GM13976 (cell line): ENCODE data around the gene SMAD7.
A peak's percentile ranks its signal among the peaks of the same experiment; 100 is the strongest.

ENCODE experiments used
- DNase-seq: peaks from one replicate; pipeline ENCODE4 v3.0.0; 2012; ENCODE audit warnings: low spot score
- CTCF ChIP-seq: IDR thresholded peaks from 2 replicates; pipeline ENCODE4 v1.5.1; 2012; ENCODE audit warnings: borderline replicate concordance, mild to moderate bottlenecking; ENCODE audit not compliant: insufficient read depth; ENCODE audit errors: extremely low read depth, missing control alignments, control extremely low read depth
- in situ Hi-C: fragments of 300-500 bp; cut with MboI; formaldehyde crosslinking; loops from one replicate; pipeline ENCODE4 v1.12.0; 2022; ENCODE audit warnings: low sequenced_read_pairs, mixed read lengths, inconsistent platforms; ENCODE audit not compliant: unreplicated experiment

SMAD7 gene

GRCh38 chr18:48955830-48956261 is 5.1 kb upstream of the SMAD7 start:
- TF ChIP-seq CTCF = no peak
- in situ Hi-C loops = no loop called here
- no peak for DNase-seq

GRCh38 chr18:48954886-48955819 is 4.4 kb upstream of the SMAD7 start:
- DNase-seq = no peak
- in situ Hi-C loops = no loop called here
- no peak for TF ChIP-seq CTCF

GRCh38 chr18:48953104-48953706 is 2.4 kb upstream of the SMAD7 start:
- TF ChIP-seq CTCF = no peak
- no peak for DNase-seq
- in situ Hi-C loops = no loop called here

GRCh38 chr18:48952287-48953103 is 1.7 kb upstream of the SMAD7 start:
- no peak for TF ChIP-seq CTCF
- in situ Hi-C loops = no loop called here
- DNase-seq = peak; percentile 71

- in situ Hi-C loops = no loop called here
- peak; percentile 5 for TF ChIP-seq CTCF
- DNase-seq = peak; percentile 89
These were observed 902 bp upstream of the SMAD7 start for GRCh38 chr18:48951448-48952286.
